Ascending aorta (tissue), 2 donors: ENCODE measurements around the gene MUC2. TPM values are rescaled to one million over a fixed set of nuclear protein-coding genes. Genes with fewer than 3 reads are reported as not detected.

ENCODE experiments used
- DNase-seq, 2 donors: peaks; one replicate each; pipeline ENCODE4 v3.0.0-alpha.2; 2019; ENCODE audit warnings: low spot score in 2 of 2
- H3K27ac ChIP-seq, 2 donors: fragments of 200-600 bp; sonication (generic); one replicate each; pipeline ENCODE4 v1.5.1; 2016 to 2017; ENCODE audit warnings: mild to moderate bottlenecking in 1 of 2
- H3K27me3 ChIP-seq: fragments of 200-600 bp; sonication (generic); one replicate; pipeline ENCODE4 v1.5.1; 2017
- H3K36me3 ChIP-seq, 2 donors: fragments of 200-600 bp; sonication (generic); one replicate each; pipeline ENCODE4 v1.5.1; 2016
- H3K4me1 ChIP-seq, 2 donors: fragments of 200-600 bp; sonication (generic); one replicate each; pipeline ENCODE4 v1.5.1; 2016 to 2017; ENCODE audit warnings: mild to moderate bottlenecking in 1 of 2
- H3K4me3 ChIP-seq, 2 donors: fragments of 200-600 bp; sonication (generic); one replicate each; pipeline ENCODE4 v1.5.1; 2016 to 2017; ENCODE audit warnings: mild to moderate bottlenecking in 1 of 2
- H3K9me3 ChIP-seq, 2 donors: fragments of 200-600 bp; sonication (generic); one replicate each; pipeline ENCODE4 v1.5.1; 2016
- intact Hi-C: fragments of 100-400 bp; cut with DNase I; formaldehyde crosslinking; loops from one replicate; pipeline ENCODE4 v1.15.1; 2023
- total RNA-seq: library from RNA; depleted of rRNA; stranded (reverse); fragments of >200 nt; gene quantifications from one replicate; pipeline ENCODE4 v1.1.0, GENCODE V29; 2016
- TF ChIP-seq, protein P1 (sequence below), 3 experiments: fragments of 200-600 bp in 2 of 3; fragments of 450-650 bp in 1 of 3; sonication (generic) in 2 of 3; IDR thresholded peaks; one replicate each; pipeline ENCODE4 v1.5.1; 2016 to 2019; ENCODE audit warnings: antibody characterized with exemption in 3 of 3, mild to moderate bottlenecking in 1 of 3, moderate library complexity in 1 of 3

MUC2 gene
- total RNA-seq, 1 donor from 2014 or later, result 0.11 TPM

DNA sequence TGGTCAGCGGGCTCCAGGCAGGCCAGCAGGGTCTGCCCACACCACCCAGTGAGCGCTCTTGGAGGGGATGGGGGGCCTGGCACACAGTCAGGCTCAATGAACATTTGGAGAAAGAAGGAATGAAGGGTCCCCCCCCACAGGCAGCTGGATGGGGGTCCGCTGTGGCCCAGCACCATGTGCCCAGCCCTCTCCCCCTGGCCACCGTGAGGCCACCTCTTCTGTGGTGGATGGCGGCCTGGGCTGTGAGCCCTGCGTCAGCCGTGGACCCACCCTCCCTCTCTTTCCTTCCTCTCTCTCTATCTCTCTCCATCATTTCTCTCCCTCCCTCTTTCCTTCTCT is 48.0 kb downstream of the MUC2 start:
- no peaks in the 10 kb centered on the region for H3K4me1 ChIP-seq
- H3K9me3 ChIP-seq, result no peaks in the 10 kb centered on the region
- DNase-seq, result peak in 1 of 2 donors; percentile 33
- intact Hi-C loops, result no loop called here
- no peak overlapping the region for H3K27ac ChIP-seq
- no peaks in the 10 kb centered on the region for H3K27me3 ChIP-seq
- no peak overlapping the region for H3K4me3 ChIP-seq
- TF ChIP-seq, protein P1, sequence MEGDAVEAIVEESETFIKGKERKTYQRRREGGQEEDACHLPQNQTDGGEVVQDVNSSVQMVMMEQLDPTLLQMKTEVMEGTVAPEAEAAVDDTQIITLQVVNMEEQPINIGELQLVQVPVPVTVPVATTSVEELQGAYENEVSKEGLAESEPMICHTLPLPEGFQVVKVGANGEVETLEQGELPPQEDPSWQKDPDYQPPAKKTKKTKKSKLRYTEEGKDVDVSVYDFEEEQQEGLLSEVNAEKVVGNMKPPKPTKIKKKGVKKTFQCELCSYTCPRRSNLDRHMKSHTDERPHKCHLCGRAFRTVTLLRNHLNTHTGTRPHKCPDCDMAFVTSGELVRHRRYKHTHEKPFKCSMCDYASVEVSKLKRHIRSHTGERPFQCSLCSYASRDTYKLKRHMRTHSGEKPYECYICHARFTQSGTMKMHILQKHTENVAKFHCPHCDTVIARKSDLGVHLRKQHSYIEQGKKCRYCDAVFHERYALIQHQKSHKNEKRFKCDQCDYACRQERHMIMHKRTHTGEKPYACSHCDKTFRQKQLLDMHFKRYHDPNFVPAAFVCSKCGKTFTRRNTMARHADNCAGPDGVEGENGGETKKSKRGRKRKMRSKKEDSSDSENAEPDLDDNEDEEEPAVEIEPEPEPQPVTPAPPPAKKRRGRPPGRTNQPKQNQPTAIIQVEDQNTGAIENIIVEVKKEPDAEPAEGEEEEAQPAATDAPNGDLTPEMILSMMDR (IDR thresholded peaks at IDR 0.05), result no peak
- H3K36me3 ChIP-seq, result no peaks in the 10 kb centered on the region

DNA sequence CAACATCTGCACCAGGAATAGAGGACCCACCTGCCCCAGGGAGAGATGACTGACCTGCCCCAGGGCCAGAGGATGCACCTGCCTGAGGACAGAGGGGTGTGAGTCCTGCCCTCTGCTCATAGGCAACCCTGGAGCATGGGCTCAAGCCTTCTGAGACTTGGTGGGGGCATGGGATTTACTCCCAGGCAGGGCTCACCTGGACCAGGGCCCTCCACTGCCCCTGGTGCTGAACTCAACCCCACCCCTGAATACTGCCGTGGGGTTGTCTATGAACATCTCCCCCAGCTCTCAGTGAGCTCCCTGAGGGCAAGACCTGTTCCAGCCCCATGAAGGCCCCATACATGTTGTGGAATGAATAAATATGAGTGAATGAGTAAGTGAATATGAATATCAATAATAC is 49.3 kb downstream of the MUC2 start:
- DNase-seq, result no peak

More for the DNA sequence above, 49.3 kb downstream of the MUC2 start:
- H3K36me3 ChIP-seq, result no peaks in the 10 kb centered on the region
- H3K4me1 ChIP-seq, result no peaks in the 10 kb centered on the region
- intact Hi-C loops, result no loop called here
- no peak overlapping the region for H3K27ac ChIP-seq
- TF ChIP-seq, protein P1 (IDR thresholded peaks at IDR 0.05), result no peak
- no peaks in the 10 kb centered on the region for H3K27me3 ChIP-seq
- H3K9me3 ChIP-seq, result no peaks in the 10 kb centered on the region
- no peak overlapping the region for H3K4me3 ChIP-seq

Other genes with a start within 250 kb of the MUC2 start
- gene CRACR2B, start 247.0 kb upstream of the MUC2 start, total RNA-seq, result 20.5 TPM
- gene CD151, start 241.9 kb upstream of the MUC2 start, total RNA-seq, result 898 TPM
- 141 TPM for gene POLR2L, start 232.3 kb upstream of the MUC2 start, total RNA-seq
- gene TSPAN4, start 232.0 kb upstream of the MUC2 start, total RNA-seq, result 252 TPM
- gene CHID1, start 164.1 kb upstream of the MUC2 start, total RNA-seq, result 69.4 TPM
- gene AP2A2, start 149.0 kb upstream of the MUC2 start, total RNA-seq, result 118 TPM
- gene MUC6, start 38.2 kb upstream of the MUC2 start, total RNA-seq, result not detected
- 0.11 TPM for gene MUC5AC, start 83.1 kb downstream of the MUC2 start, total RNA-seq
- under 0.01 TPM for gene MUC5B, start 148.2 kb downstream of the MUC2 start, total RNA-seq
- gene TOLLIP, start 234.8 kb downstream of the MUC2 start, total RNA-seq, result 63.0 TPM